GM19324 (cell line): ENCODE measurements around the gene ADAM19.

ENCODE experiments used
- ATAC-seq: cut with Tn5 transposase; IDR thresholded peaks from one replicate; pipeline ENCODE4 v1.9.1; 2021; ENCODE audit warnings: mild to moderate bottlenecking, moderate library complexity; ENCODE audit not compliant: unreplicated experiment, low FRiP score

Gene ADAM19

DNA sequence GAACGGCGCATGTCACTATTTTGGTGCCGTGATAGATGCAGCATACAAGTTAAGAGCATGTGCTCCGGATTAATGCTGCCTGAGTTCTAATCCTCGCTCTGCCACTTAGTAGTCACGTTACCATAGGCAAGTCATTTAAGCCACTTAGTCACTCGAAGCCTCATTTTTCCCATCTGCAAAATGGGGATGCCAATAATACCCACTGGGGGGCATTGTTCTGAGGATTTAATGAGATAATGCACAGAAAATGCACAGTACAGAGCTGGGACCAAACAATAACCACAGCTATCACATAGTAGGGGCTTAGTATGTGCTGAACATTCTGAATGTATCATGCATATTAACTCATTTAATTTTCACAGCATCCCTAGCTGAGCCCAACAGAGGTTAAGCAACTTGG lies 106.5 kb downstream of the ADAM19 start:
- ATAC-seq, result no peak

DNA sequence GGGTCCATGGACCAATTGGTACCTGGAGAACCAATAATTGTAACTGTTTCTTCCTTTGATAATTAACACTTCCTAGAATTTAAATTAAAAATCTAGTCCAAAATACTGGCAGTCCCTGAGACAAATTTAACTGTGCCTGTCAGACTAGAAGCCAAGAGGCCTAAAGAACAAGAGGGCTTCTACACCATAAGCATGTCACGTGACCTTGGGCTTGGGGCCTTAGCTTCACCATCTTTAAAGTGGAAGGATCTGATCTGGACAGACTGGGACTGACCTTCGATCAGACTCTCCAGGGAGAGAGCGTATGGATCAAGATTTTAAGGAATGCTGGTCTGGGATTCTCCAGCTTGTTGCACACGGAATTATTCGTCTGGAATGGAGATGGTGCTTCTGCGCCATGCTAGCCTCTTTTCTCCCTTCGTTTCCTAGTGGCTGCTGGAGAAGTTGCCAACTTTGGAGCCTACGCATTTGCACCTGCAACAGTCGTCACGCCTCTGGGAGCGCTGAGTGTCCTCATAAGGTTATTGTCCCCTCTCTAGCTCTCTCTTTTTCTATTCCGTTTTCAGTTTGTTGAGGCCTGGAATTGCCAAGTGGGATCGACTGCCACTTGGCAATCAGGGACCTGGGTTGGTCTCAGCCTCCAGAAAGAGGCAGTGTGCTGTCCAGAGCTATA lies 107.1 kb downstream of the ADAM19 start:
- no peak for ATAC-seq

DNA sequence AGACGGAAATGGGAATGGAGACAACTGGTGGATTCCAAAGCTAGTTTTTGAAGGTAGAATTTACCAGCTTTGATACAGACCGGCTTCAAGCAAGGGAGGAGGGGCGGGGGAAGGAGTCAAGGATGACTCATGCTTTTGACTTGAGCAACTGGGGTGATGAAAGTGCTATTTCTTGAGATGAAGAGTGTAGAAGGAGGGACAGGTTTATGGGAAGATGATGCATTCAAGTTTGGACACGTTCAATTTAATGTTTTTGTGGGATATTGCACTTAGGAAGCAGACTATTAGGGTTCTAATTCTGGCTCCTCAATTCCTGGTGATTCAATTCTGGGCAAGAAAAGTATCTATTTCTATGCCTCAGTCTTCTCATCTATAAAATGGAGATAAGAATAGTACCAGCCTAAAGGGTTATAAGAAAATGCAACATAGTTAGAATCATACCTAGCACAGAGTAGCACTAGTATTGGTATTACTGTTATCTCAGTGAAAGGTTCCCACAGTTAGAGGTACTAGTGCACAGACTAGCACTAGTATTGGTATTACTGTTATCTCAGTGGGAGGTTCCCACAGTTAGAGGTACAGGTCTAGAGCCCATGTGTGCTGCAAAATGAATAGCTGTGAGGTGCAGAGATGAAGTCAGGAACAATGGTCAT lies 110.9 kb downstream of the ADAM19 start:
- ATAC-seq, result no peak

DNA sequence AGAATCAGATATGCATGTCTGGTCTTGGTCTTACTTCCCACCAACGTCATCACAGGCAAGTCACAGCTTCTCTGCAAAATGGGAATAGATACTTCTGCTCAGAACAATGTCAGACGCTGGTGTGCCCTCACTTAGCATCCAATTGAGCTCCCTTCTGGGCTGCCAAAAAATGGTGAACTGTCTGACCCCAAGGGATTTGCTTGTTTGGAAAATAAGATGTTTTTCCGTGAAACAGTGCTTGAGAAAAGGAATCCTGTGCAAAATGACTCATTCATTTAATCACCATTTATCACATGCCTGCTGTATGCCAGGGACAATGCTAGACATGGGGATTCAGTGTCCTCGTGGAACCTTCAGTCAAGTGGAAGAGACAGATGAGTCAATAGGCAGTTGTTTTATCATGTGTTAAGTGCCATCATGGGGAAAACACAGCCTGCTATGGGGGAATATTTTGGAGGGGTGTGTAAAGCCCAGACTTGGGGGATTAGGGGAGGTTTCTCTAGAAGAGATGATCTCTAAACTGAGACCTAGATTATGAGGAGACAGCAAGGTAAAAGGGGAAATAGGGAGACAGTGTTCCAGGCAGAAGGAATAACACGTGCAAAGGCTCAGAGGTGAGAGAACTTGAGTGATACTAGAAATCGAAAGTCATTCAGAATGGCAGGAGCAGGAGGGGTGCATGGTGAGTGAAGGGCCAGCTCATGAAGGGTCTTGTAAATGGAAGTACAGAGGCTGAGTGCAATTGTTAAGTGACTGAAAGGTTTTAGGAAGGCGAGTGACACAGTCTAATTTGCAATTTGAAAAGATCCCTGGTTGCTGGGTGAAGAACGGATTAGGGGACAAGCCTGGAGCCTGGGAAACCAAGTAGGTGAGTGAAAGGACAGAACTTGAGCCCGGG lies 111.7 kb downstream of the ADAM19 start:
- ATAC-seq, result no peak

DNA sequence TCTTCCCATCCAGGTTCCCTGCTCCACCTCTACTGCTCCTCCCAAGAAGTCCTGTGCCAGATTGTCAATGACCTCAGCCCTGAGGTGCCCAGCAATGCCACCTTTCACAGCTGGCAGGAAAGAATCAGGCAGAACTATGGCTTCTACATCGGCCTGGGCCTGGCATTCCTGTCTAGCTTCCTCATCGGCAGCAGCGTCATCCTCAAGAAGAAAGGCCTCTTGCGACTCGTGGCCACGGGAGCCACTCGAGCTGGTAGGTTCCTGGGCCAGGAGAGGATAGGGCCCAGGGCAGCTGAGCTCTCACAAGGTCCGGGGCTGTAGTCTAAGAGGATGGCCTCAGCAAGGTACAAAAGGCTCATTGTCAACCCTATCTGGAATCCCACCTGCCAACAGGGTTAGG lies 112.5 kb downstream of the ADAM19 start:
- no peak for ATAC-seq

DNA sequence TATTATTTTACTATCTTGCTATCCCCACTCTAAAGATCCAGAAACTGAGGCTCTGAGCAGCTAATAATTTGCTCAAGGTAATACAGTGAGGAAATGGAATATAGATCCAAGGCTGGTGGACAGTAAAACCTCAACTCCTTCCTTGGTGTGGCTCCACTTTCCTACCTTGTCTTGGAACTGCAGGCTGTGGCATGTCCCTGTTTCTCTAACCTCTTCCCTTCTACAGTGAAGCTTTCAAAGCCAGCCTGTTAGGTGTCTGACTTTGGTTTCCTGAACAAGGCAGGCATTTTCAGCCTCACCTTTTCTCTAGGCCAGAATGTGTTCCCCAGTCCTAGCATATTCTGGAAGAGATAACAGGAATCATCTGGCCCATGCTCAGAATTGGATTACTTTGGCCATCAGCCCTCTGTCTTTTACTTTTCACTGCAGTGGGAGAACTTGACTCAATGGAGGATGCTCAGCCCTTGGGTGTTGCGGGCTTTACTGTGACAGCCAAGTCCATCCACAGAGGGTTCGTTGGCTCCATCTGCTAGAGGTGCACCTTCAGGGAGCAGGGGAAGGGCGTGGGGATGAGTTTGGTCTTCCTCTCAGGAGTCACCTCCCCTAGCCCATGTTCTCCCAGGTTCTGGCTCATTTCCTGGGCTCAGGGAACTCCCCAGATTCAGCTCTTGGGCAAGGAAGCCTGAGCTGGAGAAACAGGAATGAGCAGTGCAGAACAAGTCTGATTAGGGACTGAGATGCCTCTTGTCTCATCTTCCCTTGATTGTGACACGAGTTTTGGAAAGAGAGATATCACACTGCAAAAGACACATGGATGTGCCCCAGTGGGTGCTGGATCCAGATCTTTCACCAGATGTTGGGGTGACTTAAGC lies 114.4 kb downstream of the ADAM19 start:
- ATAC-seq, result no peak

DNA sequence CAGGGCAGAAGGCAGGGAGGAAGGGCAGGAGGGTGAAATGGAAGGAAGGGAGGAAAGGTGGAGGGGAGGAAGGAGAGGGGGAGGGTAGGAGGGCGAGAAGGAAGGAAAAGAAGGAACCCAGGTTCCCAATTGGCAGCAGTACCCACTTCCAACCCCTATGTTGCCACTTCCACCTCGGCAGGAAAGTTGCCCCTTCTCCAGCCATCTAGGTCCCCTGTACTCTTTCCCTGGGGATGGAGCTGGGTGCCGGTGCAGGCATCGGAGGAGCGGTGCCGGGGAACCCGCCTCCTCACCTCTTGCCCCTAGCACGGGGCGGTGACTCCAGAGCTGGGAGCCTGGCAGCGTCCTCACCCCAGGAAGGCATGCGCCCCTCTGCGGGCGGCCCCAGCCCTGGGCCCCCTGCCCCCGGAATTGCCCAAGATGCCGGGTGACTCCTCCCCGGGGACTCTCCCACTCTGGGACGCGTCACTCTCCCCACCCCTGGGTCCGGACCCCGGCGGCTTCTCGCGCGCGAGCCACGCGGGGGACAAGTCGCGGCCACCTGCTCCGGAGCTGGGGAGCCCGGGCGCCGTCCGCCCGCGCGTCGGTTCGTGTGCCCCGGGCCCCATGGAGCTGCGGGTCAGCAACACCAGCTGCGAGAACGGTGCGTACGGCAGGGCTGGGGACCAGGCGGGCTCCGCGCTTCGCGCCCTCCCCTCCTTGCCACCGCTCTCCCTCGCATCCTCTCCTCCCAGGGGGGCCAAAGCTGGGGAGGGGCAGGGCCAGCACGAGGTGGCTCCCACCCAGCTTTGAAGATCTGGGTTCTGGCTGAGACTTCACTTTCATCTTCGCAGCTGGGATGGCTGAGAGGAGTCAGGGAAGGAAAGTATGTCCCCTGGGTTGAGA lies 115.6 kb downstream of the ADAM19 start, which contains the start of gene NIPAL4:
Gene NIPAL4 (plus strand): TSS at position 499 of the 885 bp plus-strand sequence. CDS start 108 bp downstream, at position 607.
- ATAC-seq, result no peak

DNA sequence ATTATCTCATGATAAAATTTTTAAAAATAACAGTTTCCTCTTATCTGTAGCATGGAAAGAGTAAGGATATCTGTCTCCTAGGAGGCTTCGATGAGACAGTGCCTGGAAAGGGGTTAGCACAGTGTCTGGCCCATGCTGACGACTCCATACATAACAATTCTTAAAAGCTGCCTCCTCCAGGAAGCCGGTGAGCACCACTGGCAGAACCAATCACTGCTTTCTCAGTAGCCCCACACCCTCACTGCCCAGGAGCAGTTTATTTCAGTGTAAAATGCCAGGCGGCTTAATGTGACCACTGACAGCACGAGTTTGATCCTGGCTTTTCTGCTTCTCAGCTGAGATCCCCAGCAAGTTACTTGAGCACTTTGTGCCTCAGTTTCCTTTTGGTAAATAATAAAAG lies 116.7 kb downstream of the ADAM19 start:
- ATAC-seq, result no peak

DNA sequence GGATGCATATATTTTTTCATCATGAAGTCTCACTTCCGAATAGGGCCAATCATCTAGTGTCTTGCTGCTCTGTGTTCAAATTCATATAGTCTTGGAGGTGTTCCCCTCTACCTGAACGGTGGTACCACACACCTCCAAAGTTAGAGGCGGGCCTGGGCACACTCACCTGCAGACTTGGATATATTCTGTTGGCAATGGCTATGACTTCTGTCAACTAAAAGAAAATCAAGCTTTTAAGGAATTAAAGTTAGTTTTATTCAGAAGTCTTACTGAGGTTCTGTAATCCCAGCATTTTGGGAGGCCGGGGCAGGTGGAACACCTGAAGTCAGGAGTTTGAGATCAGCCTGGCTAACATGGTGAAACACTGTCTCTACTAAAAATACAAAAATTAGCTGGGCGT lies 118.2 kb downstream of the ADAM19 start:
- no peak for ATAC-seq

DNA sequence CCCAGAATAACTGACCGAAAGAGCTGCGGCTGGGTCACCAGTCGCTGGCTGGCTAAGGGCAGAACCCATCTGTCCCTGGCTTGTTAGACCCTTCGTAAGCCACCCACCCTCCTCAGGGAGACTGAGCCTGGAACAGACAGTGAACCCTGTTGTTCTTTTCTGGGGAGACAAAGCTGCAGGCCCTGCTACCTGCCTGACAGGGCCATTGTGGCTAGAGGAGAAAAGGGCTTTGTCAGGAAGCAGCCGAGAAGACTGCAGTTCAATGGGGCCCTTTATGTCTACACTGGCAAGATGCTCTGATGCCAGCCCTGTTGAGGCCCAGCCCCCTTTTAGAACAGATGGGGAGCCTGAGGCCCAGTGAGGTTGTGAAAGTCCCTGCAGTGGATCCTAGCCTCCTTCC lies 119.3 kb downstream of the ADAM19 start:
- ATAC-seq, result no peak

DNA sequence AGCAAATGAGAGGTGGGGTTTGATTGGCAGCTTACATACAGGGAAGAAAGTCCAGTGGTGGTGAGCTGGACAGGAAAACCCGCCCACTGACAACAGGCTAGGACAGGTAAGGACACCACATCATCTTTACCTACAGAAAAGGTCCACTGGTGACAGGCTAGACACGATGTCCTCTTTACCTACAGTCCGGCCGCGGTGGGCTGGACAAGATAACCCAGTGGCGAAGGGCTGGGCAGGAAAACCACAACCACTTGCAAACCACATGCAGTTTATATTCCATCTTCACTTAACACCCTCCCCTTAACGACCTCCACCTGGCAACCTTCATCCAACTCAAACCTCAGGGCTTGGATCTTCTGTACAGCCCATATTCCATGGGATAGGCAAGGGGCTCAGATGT lies 120.5 kb downstream of the ADAM19 start:
- ATAC-seq, result no peak

DNA sequence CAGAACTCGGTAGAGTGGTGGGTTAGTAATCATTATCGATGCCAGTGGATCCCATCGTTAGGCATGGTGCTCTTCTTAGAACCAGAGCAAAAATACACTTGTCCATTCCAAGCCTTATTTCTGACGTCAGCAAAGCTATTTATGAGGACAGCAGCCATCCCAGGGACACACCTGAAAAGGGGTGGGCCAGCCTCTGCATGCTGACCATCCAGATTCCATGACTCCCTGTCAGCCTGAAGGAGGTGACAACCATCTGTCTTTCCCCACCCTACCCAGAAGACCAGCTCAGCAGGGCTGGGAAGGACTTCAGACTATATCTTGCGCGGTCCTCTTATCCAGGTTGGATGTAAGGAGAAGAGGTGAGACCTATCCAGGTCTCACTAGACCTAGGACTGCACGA lies 121.3 kb downstream of the ADAM19 start:
- ATAC-seq, result no peak

DNA sequence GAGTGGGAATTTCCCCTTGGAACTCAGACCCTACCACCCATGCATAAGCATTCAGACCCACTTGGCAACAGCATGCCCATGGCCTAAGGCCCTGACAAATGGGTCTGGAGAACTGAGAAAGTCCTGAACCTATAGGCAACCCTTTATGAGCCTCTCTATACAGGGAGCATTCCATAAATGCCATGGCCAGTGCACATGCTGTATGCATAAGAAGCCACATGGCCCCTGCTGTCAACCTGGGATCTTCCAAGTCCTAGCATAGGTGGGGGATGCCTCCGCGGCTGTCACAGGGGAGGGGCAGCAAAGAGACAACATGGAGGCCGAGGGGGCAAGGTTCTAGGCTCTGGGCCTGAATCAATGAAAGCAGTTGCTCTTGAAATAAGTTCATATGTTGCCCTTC lies 123.8 kb downstream of the ADAM19 start:
- ATAC-seq, result no peak

DNA sequence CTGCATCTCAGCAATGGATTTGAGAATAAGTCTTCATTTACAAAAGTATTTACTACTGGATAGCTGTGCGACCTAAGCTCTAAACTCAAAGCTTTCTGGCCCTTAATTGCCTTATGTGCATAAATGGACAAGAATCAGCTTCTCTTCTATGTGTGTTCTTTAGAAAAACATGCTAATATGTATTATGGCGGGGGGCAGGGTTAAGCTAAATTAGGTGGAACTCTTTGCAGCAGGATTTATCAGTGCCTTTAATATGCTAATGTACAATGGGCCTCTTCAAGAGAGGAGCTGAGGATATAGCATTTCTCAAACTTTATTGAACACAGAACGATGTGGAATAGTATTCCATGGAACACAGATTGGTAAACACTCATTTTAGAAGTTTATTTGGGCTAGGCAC lies 125.6 kb downstream of the ADAM19 start:
- no peak for ATAC-seq

DNA sequence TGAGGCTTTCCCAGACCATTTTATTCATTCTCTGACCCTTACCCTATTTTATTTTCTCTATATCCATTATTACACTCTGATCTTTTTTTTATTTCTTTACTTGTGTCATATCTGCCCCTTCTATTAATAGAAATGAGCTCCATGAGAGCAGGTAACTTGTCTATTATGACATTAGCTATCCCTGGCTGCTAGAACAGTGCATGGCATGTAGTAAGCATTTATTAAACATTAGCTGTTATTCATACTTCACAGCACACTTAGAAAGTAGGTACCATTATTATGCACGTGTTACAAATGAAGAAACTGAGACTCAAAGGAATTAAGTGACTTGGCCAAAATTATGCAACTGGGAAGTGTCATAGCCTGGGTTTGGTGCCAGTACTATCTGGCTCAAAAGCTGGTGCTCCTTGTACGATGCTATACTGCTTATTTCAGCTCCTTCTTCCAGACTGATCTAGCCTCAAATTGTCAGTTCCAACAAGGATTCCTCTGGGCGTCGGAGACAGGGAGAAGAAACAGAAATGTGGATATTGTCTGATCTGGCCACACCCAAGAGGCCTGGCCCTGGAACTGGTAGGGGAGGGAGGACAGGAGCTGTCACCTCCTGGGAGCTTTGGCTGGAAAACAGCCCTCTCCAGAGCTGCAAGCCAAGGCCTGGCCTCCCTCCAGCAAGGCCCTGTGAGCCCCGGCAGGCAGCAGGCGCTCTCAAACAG lies 126.4 kb downstream of the ADAM19 start:
- ATAC-seq, result no peak

DNA sequence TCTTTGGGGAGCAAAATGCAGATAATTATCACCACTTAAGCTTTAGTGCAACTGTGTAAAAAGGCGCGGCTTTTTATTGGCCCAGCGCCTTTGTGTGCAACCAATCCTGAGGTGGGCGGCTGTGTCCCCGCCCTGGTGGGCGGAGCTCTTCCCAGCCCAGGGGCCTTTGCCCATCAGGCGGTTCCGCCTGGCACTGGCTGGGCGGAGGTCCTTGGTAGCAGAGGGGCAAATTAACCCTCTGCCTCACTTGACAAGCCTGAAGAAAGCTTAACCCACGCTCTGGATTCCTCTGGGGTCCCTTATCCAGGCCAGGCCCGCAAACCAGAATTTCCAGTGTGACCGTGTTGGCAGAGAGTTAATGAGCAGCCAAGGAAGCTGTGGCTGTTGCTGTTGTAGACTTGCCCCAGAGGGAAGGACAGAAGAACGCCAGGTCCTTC lies 128.4 kb downstream of the ADAM19 start:
- no peak for ATAC-seq

DNA sequence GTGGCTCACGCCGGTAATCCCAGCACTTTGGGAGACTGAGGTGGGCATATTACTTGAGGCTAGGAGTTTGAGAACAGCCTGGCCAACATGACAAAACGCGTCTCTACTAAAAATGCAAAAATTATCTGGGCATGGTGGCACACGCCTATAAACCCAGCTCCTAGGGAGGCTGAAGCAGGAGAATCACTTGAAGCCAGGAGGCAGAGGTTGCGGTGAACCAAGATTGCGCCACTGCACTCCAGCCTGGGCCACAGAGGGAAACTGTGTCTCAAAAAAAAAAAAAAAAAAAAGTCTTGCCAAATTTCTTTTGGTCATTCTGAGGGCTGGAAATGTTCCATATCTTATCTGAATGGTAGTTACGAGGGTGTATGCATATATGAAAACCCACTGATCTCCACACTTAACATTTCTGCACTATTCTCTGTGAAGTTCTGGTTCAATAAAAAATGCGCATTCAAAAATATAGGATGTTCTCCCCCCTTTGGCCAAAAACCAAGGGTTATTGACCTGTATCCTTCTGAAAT lies 129.1 kb downstream of the ADAM19 start:
- ATAC-seq, result no peak

DNA sequence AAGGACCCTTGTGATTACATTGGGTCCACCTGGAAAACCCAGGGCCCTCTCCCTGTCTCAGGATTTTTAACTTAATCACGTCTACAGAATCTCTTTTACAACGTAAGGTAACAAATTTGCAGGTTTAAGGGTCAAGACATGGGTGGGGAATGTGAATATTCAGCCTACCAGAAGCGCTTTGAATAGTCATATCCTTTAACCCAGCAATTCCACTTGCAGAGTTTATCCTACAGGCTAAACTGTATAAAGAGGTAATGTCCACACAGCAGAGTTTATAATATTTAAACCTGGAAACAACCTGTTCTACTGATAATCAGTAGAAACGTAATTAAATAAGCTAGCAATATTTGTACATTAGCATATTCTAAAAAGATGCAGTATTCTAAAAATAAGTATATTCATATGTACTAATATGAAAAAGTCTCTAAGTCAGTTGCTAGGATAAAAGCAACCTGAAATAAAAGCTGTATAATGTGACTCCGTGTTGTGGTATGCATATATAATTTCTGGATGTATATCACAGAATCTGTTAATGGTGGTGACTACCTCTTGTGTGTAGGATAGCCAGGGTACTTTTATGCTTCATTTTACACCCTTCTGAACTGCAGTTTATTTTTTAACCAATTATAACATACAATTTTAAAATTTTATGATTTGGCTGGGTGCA lies 129.7 kb downstream of the ADAM19 start:
- no peak for ATAC-seq
